Measurements from ENCODE around the gene STOML3.

Gene STOML3

GRCh38 chr13:38943231-38943630 is 47.4 kb downstream of the STOML3 start:
- H3K27ac ChIP-seq (ENCODE audit: low read depth, low read length, poor library complexity, severe bottlenecking): no peak overlapping the region
- peaks cover 3% of the 10 kb centered on the region; the same call in 1 of the 2 replicates for H3K27me3 ChIP-seq (ENCODE audit: insufficient read depth, low read length)
- no peaks in the 10 kb centered on the region for H3K4me1 ChIP-seq (ENCODE audit: insufficient read depth, low read length, severe bottlenecking)
- H2AFZ ChIP-seq (ENCODE audit: low read length): no peak overlapping the region
- TF ChIP-seq CTCF (IDR thresholded peaks at IDR 0.05; ENCODE audit: low read length) (no peak), EZH2 (IDR thresholded peaks at IDR 0.05; ENCODE audit: borderline replicate concordance, low read length) (no peak)
- H3K9me2 ChIP-seq (ENCODE audit: low read depth, low read length): no peaks in the 10 kb centered on the region
- H3F3A ChIP-seq (ENCODE audit: insufficient read depth, low read length): no peaks in the 10 kb centered on the region
- H3K4me2 ChIP-seq (ENCODE audit: low read length): no peak overlapping the region
- no peaks in the 10 kb centered on the region for H3K79me2 ChIP-seq (ENCODE audit: insufficient read depth, low read length)
- H4K20me1 ChIP-seq (ENCODE audit: insufficient read depth, low read length): no peaks in the 10 kb centered on the region
- H3K9ac ChIP-seq (ENCODE audit: low read length): no peak overlapping the region
- H3K4me3 ChIP-seq (ENCODE audit: low read depth, low read length, poor library complexity, severe bottlenecking): no peak overlapping the region
- H3K9me3 ChIP-seq (ENCODE audit: low read length): no peaks in the 10 kb centered on the region
- no peaks in the 10 kb centered on the region for H3K36me3 ChIP-seq (ENCODE audit: insufficient read depth, low read length)

GRCh38 chr13:38941353-38941945 is 49.2 kb downstream of the STOML3 start:
- Histone ChIP-seq H3K9ac (ENCODE audit: low read length) (no peak overlapping the region), H3K4me2 (ENCODE audit: low read length) (no peak overlapping the region), H3K4me1 (ENCODE audit: insufficient read depth, low read length, severe bottlenecking) (no peaks in the 10 kb centered on the region), H3K4me3 (ENCODE audit: low read depth, low read length, poor library complexity, severe bottlenecking) (no peak overlapping the region), H3K9me2 (ENCODE audit: low read depth, low read length) (no peaks in the 10 kb centered on the region), H3K79me2 (ENCODE audit: insufficient read depth, low read length) (no peaks in the 10 kb centered on the region), H3K36me3 (ENCODE audit: insufficient read depth, low read length) (no peaks in the 10 kb centered on the region), H2AFZ (ENCODE audit: low read length) (no peak overlapping the region), H3K27me3 (ENCODE audit: insufficient read depth, low read length) (peaks cover 3% of the 10 kb centered on the region; the same call in 1 of the 2 replicates), H3K27ac (ENCODE audit: low read depth, low read length, poor library complexity, severe bottlenecking) (no peak overlapping the region), H3K9me3 (ENCODE audit: low read length) (no peaks in the 10 kb centered on the region), H4K20me1 (ENCODE audit: insufficient read depth, low read length) (no peaks in the 10 kb centered on the region), H3F3A (ENCODE audit: insufficient read depth, low read length) (no peaks in the 10 kb centered on the region)
- TF ChIP-seq EZH2 (IDR thresholded peaks at IDR 0.05; ENCODE audit: borderline replicate concordance, low read length) (no peak), CTCF (IDR thresholded peaks at IDR 0.05; ENCODE audit: low read length) (no peak)

GRCh38 chr13:38933786-38934185 is 56.8 kb downstream of the STOML3 start:
- Histone ChIP-seq H3K9me2 (ENCODE audit: low read depth, low read length) (no peaks in the 10 kb centered on the region), H3K36me3 (ENCODE audit: insufficient read depth, low read length) (no peaks in the 10 kb centered on the region), H3K4me3 (ENCODE audit: low read depth, low read length, poor library complexity, severe bottlenecking) (no peak overlapping the region), H3K9me3 (ENCODE audit: low read length) (no peaks in the 10 kb centered on the region), H3K4me2 (ENCODE audit: low read length) (no peak overlapping the region), H3K27ac (ENCODE audit: low read depth, low read length, poor library complexity, severe bottlenecking) (no peak overlapping the region), H4K20me1 (ENCODE audit: insufficient read depth, low read length) (no peaks in the 10 kb centered on the region), H3F3A (ENCODE audit: insufficient read depth, low read length) (no peaks in the 10 kb centered on the region), H3K9ac (ENCODE audit: low read length) (no peak overlapping the region), H3K4me1 (ENCODE audit: insufficient read depth, low read length, severe bottlenecking) (no peaks in the 10 kb centered on the region), H3K27me3 (ENCODE audit: insufficient read depth, low read length) (no peaks in the 10 kb centered on the region), H3K79me2 (ENCODE audit: insufficient read depth, low read length) (no peaks in the 10 kb centered on the region), H2AFZ (ENCODE audit: low read length) (no peak overlapping the region)
- no peak for TF ChIP-seq EZH2 (IDR thresholded peaks at IDR 0.05; ENCODE audit: borderline replicate concordance, low read length)
- no peak for TF ChIP-seq CTCF (IDR thresholded peaks at IDR 0.05; ENCODE audit: low read length)

Data from OCI-LY1 (cell line).